GM23338 (cell line): Measurements from ENCODE around the gene TMEM244. TPM values are rescaled to one million over a fixed set of nuclear protein-coding genes. Genes with fewer than 3 reads are reported as not detected.

Experiments
- ATAC-seq: fragments of 200-7000 bp; cut with Tn5 transposase; 3 replicates; pipeline ENCODE4 v1.9.1; 2020
- DNase-seq: peaks from one replicate; pipeline ENCODE4 v3.0.0-alpha.2; 2015; ENCODE audit warnings: low spot score
- H2AFZ ChIP-seq: fragments of 200-600 bp; sonication (generic); 2 replicates; pipeline ENCODE4 v1.8.0; 2016; ENCODE audit warnings: antibody characterized with exemption, mild to moderate bottlenecking, moderate library complexity
- H3F3A ChIP-seq: fragments of 200-600 bp; sonication (generic); replicated peaks from 2 replicates; pipeline ENCODE4 v1.8.0; 2017; ENCODE audit warnings: antibody characterized with exemption, mixed run types, low read depth
- H3K27ac ChIP-seq: fragments of 200-600 bp; sonication (generic); 2 replicates; pipeline ENCODE4 v1.6.1; 2016; ENCODE audit warnings: low read depth
- H3K27me3 ChIP-seq: fragments of 200-600 bp; sonication (generic); 2 replicates; pipeline ENCODE4 v1.8.0; 2016; ENCODE audit warnings: mild to moderate bottlenecking, mixed run types, moderate library complexity; ENCODE audit not compliant: insufficient read depth
- H3K36me3 ChIP-seq: fragments of 200-600 bp; sonication (generic); 2 replicates; pipeline ENCODE4 v1.8.0; 2016; ENCODE audit warnings: mild to moderate bottlenecking; ENCODE audit not compliant: insufficient read depth
- H3K4me1 ChIP-seq: fragments of 200-600 bp; sonication (generic); 2 replicates; pipeline ENCODE4 v1.8.0; 2016; ENCODE audit warnings: mild to moderate bottlenecking, moderate library complexity; ENCODE audit not compliant: insufficient read depth
- H3K4me2 ChIP-seq: fragments of 200-600 bp; sonication (generic); 2 replicates; pipeline ENCODE4 v1.7.1; 2017; ENCODE audit warnings: mixed run types
- H3K4me3 ChIP-seq: fragments of 200-600 bp; sonication (generic); 2 replicates; pipeline ENCODE4 v1.6.1; 2016; ENCODE audit warnings: mixed run types
- H3K79me2 ChIP-seq: fragments of 200-600 bp; sonication (generic); replicated peaks from 2 replicates; pipeline ENCODE4 v1.8.0; 2017; ENCODE audit warnings: mild to moderate bottlenecking; ENCODE audit not compliant: insufficient read depth
- H3K9me2 ChIP-seq: fragments of 200-600 bp; sonication (generic); 2 replicates; pipeline ENCODE4 v1.8.0; 2017; ENCODE audit not compliant: insufficient read depth
- H4K20me1 ChIP-seq: fragments of 200-600 bp; sonication (generic); replicated peaks from 2 replicates; pipeline ENCODE4 v1.8.0; 2017; ENCODE audit warnings: mild to moderate bottlenecking; ENCODE audit not compliant: insufficient read depth
- H3K27ac Mint-ChIP-seq: 2 replicates; pipeline ENCODE4 v1.8.0; 2020; ENCODE audit warnings: inconsistent platforms, mild to moderate bottlenecking, moderate library complexity, mixed read lengths
- H3K27me3 Mint-ChIP-seq: 3 replicates; pipeline ENCODE4 v1.8.0; 2022; ENCODE audit warnings: low read depth, mild to moderate bottlenecking, moderate library complexity, mixed read lengths, inconsistent platforms; ENCODE audit not compliant: insufficient read depth, poor library complexity
- H3K36me3 Mint-ChIP-seq: 3 replicates; pipeline ENCODE4 v1.8.0; 2021; ENCODE audit warnings: low read depth, mild to moderate bottlenecking, inconsistent platforms, moderate library complexity, mixed read lengths
- H3K4me1 Mint-ChIP-seq: 3 replicates; pipeline ENCODE4 v1.8.0; 2020; ENCODE audit warnings: mild to moderate bottlenecking, inconsistent platforms, mixed read lengths
- H3K4me3 Mint-ChIP-seq: 3 replicates; pipeline ENCODE4 v1.8.0; 2021; ENCODE audit warnings: moderate library complexity, mild to moderate bottlenecking, inconsistent platforms, mixed read lengths
- H3K9me3 Mint-ChIP-seq: 3 replicates; pipeline ENCODE4 v1.8.0; 2020; ENCODE audit warnings: moderate library complexity, mild to moderate bottlenecking, inconsistent platforms, mixed read lengths
- CREB1 ChIP-seq: fragments of 250-450 bp; sonication (Bioruptor Pico); IDR thresholded peaks from 2 replicates; pipeline ENCODE4 v1.5.0; 2020; ENCODE audit warnings: low read depth, mild to moderate bottlenecking, moderate library complexity
- EZH2phosphoT487 ChIP-seq: fragments of 200-600 bp; sonication (generic); IDR thresholded peaks from one replicate; pipeline ENCODE4 v1.8.1; 2018; ENCODE audit warnings: antibody characterized with exemption; ENCODE audit not compliant: unreplicated experiment
- JUNB ChIP-seq: IDR thresholded peaks from one replicate; pipeline ENCODE4 v1.6.1; 2016; ENCODE audit warnings: antibody characterized with exemption; ENCODE audit not compliant: unreplicated experiment
- POLR2AphosphoS5 ChIP-seq: IDR thresholded peaks from 2 replicates; pipeline ENCODE4 v1.6.1; 2016; ENCODE audit warnings: antibody characterized with exemption, low read depth
- ZNF114 ChIP-seq: fragments of 250-450 bp; sonication (Bioruptor Pico); IDR thresholded peaks from 2 replicates; pipeline ENCODE4 v1.5.0; 2020; ENCODE audit warnings: mild to moderate bottlenecking, moderate library complexity
- ZNF331 ChIP-seq: fragments of 250-450 bp; sonication (Bioruptor Pico); IDR thresholded peaks from 2 replicates; pipeline ENCODE4 v1.5.0; 2020; ENCODE audit warnings: low read depth, mild to moderate bottlenecking, moderate library complexity
- polyA plus RNA-seq: library from polyadenylated mRNA; unstranded; fragments of >200 nt; fragmentation: Nextera tagmentation; extraction: Ambion mirVana; gene quantifications from 2 replicates; pipeline ENCODE4 v1.2.1, GENCODE V29; 2016
- total RNA-seq: library from RNA; depleted of rRNA; stranded (reverse); fragments of >200 nt; shearing (Covaris generic); gene quantifications from 2 replicates; pipeline ENCODE4 v1.2.3, GENCODE V29; 2014
- TF ChIP-seq, protein P1 (sequence below), 2 experiments: fragments of 200-600 bp in 1 of 2; sonication (generic) in 1 of 2; conservative IDR thresholded peaks; 2 replicates each; pipeline versions ENCODE4 v1.5.1 to v1.6.1; 2016 to 2017; ENCODE audit warnings: antibody characterized with exemption in 2 of 2, low read depth in 2 of 2, mild to moderate bottlenecking in 2 of 2, moderate library complexity in 1 of 2
- TF ChIP-seq, protein P2 (sequence below): IDR thresholded peaks from one replicate; pipeline ENCODE4 v1.6.1; 2018; ENCODE audit warnings: antibody characterized with exemption; ENCODE audit not compliant: unreplicated experiment

TMEM244 gene
- total and polyA plus RNA-seq, 2 experiments from 2014 or later: not detected

DNA sequence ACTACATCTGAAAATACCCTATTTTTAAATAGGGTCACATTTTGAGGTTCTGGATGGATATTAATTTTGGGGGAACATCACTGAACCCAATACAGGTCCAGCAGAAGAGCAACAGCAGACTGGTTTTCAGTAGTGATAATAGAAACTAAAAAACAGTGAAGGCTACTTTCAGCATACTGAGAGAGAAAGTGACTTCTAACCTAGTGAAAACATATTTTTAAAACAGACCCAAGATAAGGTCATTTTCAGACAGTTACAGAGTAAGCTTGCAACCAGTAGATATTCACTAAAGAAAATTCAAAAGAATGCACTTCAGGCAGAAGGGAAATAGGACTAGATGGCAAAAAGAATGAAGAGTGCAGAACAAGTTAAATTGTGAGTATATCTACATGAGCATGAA is 42.0 kb upstream of the TMEM244 start:
- Mint-ChIP-seq H3K36me3 (no peaks in the 10 kb centered on the region), H3K27me3 (peaks cover 2% of the 10 kb centered on the region), H3K4me1 (peaks cover 6% of the 10 kb centered on the region; the same call in 2 of the 3 replicates), H3K9me3 (no peaks in the 10 kb centered on the region), H3K4me3 (no peak overlapping the region), H3K27ac (no peak overlapping the region)
- H3K4me1 ChIP-seq: no peaks in the 10 kb centered on the region
- no peaks in the 10 kb centered on the region for H3F3A ChIP-seq
- no peaks in the 10 kb centered on the region for H3K79me2 ChIP-seq
- H3K36me3 ChIP-seq: no peaks in the 10 kb centered on the region
- ATAC-seq (no peak), DNase-seq (no peak)
- peaks cover 3% of the 10 kb centered on the region; the same call in 1 of the 2 replicates for H3K9me2 ChIP-seq
- no peak overlapping the region for H3K4me2 ChIP-seq
- H3K27me3 ChIP-seq: no peaks in the 10 kb centered on the region
- no peak overlapping the region for H3K27ac ChIP-seq
- no peaks in the 10 kb centered on the region for H4K20me1 ChIP-seq
- TF ChIP-seq ZNF331 (CRISPR knock-in tag) (no peak), JUNB (no peak), ZNF114 (no peak), POLR2AphosphoS5 (no peak), CREB1 (no peak)
- TF ChIP-seq, protein P1, sequence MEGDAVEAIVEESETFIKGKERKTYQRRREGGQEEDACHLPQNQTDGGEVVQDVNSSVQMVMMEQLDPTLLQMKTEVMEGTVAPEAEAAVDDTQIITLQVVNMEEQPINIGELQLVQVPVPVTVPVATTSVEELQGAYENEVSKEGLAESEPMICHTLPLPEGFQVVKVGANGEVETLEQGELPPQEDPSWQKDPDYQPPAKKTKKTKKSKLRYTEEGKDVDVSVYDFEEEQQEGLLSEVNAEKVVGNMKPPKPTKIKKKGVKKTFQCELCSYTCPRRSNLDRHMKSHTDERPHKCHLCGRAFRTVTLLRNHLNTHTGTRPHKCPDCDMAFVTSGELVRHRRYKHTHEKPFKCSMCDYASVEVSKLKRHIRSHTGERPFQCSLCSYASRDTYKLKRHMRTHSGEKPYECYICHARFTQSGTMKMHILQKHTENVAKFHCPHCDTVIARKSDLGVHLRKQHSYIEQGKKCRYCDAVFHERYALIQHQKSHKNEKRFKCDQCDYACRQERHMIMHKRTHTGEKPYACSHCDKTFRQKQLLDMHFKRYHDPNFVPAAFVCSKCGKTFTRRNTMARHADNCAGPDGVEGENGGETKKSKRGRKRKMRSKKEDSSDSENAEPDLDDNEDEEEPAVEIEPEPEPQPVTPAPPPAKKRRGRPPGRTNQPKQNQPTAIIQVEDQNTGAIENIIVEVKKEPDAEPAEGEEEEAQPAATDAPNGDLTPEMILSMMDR (conservative IDR thresholded peaks at IDR 0.05; ENCODE audit: low read depth in 2 of 2): no peak
- TF ChIP-seq, protein P2, sequence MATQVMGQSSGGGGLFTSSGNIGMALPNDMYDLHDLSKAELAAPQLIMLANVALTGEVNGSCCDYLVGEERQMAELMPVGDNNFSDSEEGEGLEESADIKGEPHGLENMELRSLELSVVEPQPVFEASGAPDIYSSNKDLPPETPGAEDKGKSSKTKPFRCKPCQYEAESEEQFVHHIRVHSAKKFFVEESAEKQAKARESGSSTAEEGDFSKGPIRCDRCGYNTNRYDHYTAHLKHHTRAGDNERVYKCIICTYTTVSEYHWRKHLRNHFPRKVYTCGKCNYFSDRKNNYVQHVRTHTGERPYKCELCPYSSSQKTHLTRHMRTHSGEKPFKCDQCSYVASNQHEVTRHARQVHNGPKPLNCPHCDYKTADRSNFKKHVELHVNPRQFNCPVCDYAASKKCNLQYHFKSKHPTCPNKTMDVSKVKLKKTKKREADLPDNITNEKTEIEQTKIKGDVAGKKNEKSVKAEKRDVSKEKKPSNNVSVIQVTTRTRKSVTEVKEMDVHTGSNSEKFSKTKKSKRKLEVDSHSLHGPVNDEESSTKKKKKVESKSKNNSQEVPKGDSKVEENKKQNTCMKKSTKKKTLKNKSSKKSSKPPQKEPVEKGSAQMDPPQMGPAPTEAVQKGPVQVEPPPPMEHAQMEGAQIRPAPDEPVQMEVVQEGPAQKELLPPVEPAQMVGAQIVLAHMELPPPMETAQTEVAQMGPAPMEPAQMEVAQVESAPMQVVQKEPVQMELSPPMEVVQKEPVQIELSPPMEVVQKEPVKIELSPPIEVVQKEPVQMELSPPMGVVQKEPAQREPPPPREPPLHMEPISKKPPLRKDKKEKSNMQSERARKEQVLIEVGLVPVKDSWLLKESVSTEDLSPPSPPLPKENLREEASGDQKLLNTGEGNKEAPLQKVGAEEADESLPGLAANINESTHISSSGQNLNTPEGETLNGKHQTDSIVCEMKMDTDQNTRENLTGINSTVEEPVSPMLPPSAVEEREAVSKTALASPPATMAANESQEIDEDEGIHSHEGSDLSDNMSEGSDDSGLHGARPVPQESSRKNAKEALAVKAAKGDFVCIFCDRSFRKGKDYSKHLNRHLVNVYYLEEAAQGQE: no peak
- H2AFZ ChIP-seq: no peak overlapping the region
- H3K4me3 ChIP-seq: no peak overlapping the region

DNA sequence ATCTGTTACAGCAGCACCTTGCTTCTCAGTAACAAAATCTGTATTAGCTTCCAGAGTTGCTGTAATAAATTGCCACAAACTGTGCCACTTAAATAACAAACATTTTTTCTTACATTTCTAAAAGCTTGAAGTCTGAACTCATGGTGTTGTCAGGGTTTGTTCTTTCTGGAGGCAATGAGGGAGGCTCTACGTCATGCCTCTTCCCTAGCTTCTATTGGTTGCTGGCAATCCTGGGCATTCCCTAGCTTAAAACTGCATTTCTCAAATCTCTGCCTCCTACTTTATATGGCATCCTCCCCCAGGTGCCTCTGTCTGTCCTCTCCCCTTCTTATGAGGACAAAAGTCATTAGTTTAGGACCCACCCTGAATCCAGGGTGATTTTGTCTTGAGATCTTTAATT is 41.6 kb upstream of the TMEM244 start:
- Histone ChIP-seq H3K36me3 (no peaks in the 10 kb centered on the region), H3K27me3 (no peaks in the 10 kb centered on the region), H3K4me3 (no peak overlapping the region), H4K20me1 (no peaks in the 10 kb centered on the region), H3K4me1 (no peaks in the 10 kb centered on the region), H3K27ac (no peak overlapping the region), H3K9me2 (no peaks in the 10 kb centered on the region; the same call in 1 of the 2 replicates), H3K79me2 (no peaks in the 10 kb centered on the region), H2AFZ (no peak overlapping the region), H3F3A (no peaks in the 10 kb centered on the region), H3K4me2 (no peak overlapping the region)
- DNase-seq (no peak), ATAC-seq (no peak)
- peaks cover 6% of the 10 kb centered on the region; the same call in 2 of the 3 replicates for H3K4me1 Mint-ChIP-seq
- H3K27ac Mint-ChIP-seq: no peak overlapping the region
- no peak overlapping the region for H3K4me3 Mint-ChIP-seq
- TF ChIP-seq EZH2phosphoT487 (no peak), JUNB (no peak)
- TF ChIP-seq, protein P2: no peak
- H3K36me3 Mint-ChIP-seq: no peaks in the 10 kb centered on the region
- H3K27me3 Mint-ChIP-seq: peaks cover 2% of the 10 kb centered on the region
- no peaks in the 10 kb centered on the region for H3K9me3 Mint-ChIP-seq
